Choroid plexus epithelial cell (primary cell): ENCODE data around the gene WDFY2.

Experiments used
- DNase-seq: peaks from one replicate; pipeline ENCODE4 v3.0.0-alpha.2; 2010; ENCODE audit warnings: low read depth
- H3K4me3 ChIP-seq: 2 replicates; pipeline ENCODE4 v1.5.1; 2011; ENCODE audit warnings: low read depth, mild to moderate bottlenecking, control low read depth, low read length, moderate library complexity
- CTCF ChIP-seq: conservative IDR thresholded peaks from 2 replicates; pipeline ENCODE4 v1.5.1; 2011; ENCODE audit warnings: low read depth, mild to moderate bottlenecking, control low read depth, inconsistent platforms, low read length, moderate library complexity

Gene WDFY2

GRCh38 chr13:51807041-51807440, 222.8 kb downstream of the WDFY2 start:
- no peak overlapping the region for H3K4me3 ChIP-seq
- no peak for DNase-seq
- TF ChIP-seq CTCF: no peak

GRCh38 chr13:51808811-51809210, 224.5 kb downstream of the WDFY2 start:
- no peak for TF ChIP-seq CTCF
- DNase-seq: no peak
- H3K4me3 ChIP-seq: no peak overlapping the region

- H3K4me3 ChIP-seq: no peak overlapping the region
- no peak for TF ChIP-seq CTCF
- no peak for DNase-seq
These were observed 226.8 kb downstream of the WDFY2 start for GRCh38 chr13:51811046-51811445.

- no peak overlapping the region for H3K4me3 ChIP-seq
- DNase-seq: no peak
These were observed 227.7 kb downstream of the WDFY2 start for GRCh38 chr13:51811920-51812451.

GRCh38 chr13:51814071-51814470, 229.8 kb downstream of the WDFY2 start:
- DNase-seq: no peak
- TF ChIP-seq CTCF: no peak
- H3K4me3 ChIP-seq: no peak overlapping the region

More at GRCh38 chr13:51811920-51812451, 227.7 kb downstream of the WDFY2 start:
- no peak for TF ChIP-seq CTCF

- H3K4me3 ChIP-seq: peak overlapping the region; percentile 33
- TF ChIP-seq CTCF: peak; percentile 95
- peak; percentile 74 for DNase-seq
These were observed 230.8 kb downstream of the WDFY2 start for GRCh38 chr13:51814825-51815650.

GRCh38 chr13:51815848-51816247, 231.6 kb downstream of the WDFY2 start:
- H3K4me3 ChIP-seq: no peak overlapping the region
- no peak for TF ChIP-seq CTCF
- no peak for DNase-seq
